ENCODE measurements around the gene ARID3B. TPM values are rescaled to one million over a fixed set of nuclear protein-coding genes. Genes with fewer than 3 reads are reported as not detected.

The ARID3B gene
- total RNA-seq, 4 donors from 2014 or later, result 5.9 to 7.7 (median 6.2) TPM

GRCh38 chr15:74604983-74605794, 64.2 kb downstream of the ARID3B start:
- no peaks in the 10 kb centered on the region for H3K9me3 ChIP-seq

GRCh38 chr15:74605795-74606150, 64.8 kb downstream of the ARID3B start:
- H3K4me3 ChIP-seq (replicated peaks in 1 of 3), result no peak overlapping the region
- 85 to 93% methylated on average over 1 of the region's 1 CpG for WGBS, 2 donors
- DNase-seq, result no peak
- no peaks in the 10 kb centered on the region for H3K9me3 ChIP-seq
- H3K27me3 ChIP-seq, result no peaks in the 10 kb centered on the region
- no peak overlapping the region for H3K27ac ChIP-seq
- intact Hi-C loops (cut with DNase I), result no loop called here
- TF ChIP-seq POLR2A (IDR thresholded peaks at IDR 0.05) (no peak), CTCF (IDR thresholded peaks at IDR 0.05) (no peak)
- no peaks in the 10 kb centered on the region for H3K36me3 ChIP-seq
- no peaks in the 10 kb centered on the region for H3K4me1 ChIP-seq

More at GRCh38 chr15:74604983-74605794, 64.2 kb downstream of the ARID3B start:
- Histone ChIP-seq H3K27ac (no peak overlapping the region), H3K27me3 (no peaks in the 10 kb centered on the region), H3K36me3 (no peaks in the 10 kb centered on the region), H3K4me3 (replicated peaks in 1 of 3) (no peak overlapping the region), H3K4me1 (peaks cover 0 to 4% of the 10 kb centered on the region in 2 donors)
- 79 to 81% methylated on average over 11 to 12 of the region's 12 CpGs for WGBS, 2 donors
- TF ChIP-seq POLR2A (IDR thresholded peaks at IDR 0.05) (no peak), CTCF (IDR thresholded peaks at IDR 0.05) (no peak)
- intact Hi-C loops (cut with DNase I), result no loop called here
- DNase-seq, result no peak

GRCh38 chr15:74608786-74609185, 67.8 kb downstream of the ARID3B start:
- H3K4me1 ChIP-seq, result no peaks in the 10 kb centered on the region
- H3K27ac ChIP-seq, result no peak overlapping the region
- no peaks in the 10 kb centered on the region for H3K27me3 ChIP-seq
- DNase-seq, result no peak
- no peaks in the 10 kb centered on the region for H3K36me3 ChIP-seq
- H3K9me3 ChIP-seq, result no peaks in the 10 kb centered on the region
- WGBS, 2 donors, result 86 to 100% methylated on average over 2 to 3 of the region's 3 CpGs
- intact Hi-C loops (cut with DNase I), result no loop called here
- H3K4me3 ChIP-seq (replicated peaks in 1 of 3), result no peak overlapping the region
- TF ChIP-seq CTCF (IDR thresholded peaks at IDR 0.05) (no peak), POLR2A (IDR thresholded peaks at IDR 0.05) (no peak)

- H3K27ac ChIP-seq, result no peak overlapping the region
- H3K4me1 ChIP-seq, result no peaks in the 10 kb centered on the region
- no peak for DNase-seq
- WGBS, 2 donors, result 91 to 94% methylated on average over 3 of the region's 3 CpGs
- no peak for TF ChIP-seq POLR2A (IDR thresholded peaks at IDR 0.05)
- no peak for TF ChIP-seq CTCF (IDR thresholded peaks at IDR 0.05)
- no peak overlapping the region for H3K4me3 ChIP-seq (replicated peaks in 1 of 3)
- H3K9me3 ChIP-seq, result no peaks in the 10 kb centered on the region
- H3K36me3 ChIP-seq, result no peaks in the 10 kb centered on the region
- intact Hi-C loops (cut with DNase I), result loop anchor here (5.0 to 10.0 kb wide), 2 partner anchors 68 to 225 kb away; partner anchors contain the start of gene ARID3B
- no peaks in the 10 kb centered on the region for H3K27me3 ChIP-seq
Measured at GRCh38 chr15:74609938-74610301, 68.9 kb downstream of the ARID3B start.

- WGBS, 2 donors, result 79 to 82% methylated on average over 5 to 7 of the region's 7 CpGs
- Histone ChIP-seq H3K36me3 (no peaks in the 10 kb centered on the region), H3K4me3 (replicated peaks in 1 of 3) (no peak overlapping the region), H3K4me1 (no peaks in the 10 kb centered on the region), H3K9me3 (no peaks in the 10 kb centered on the region), H3K27ac (no peak overlapping the region), H3K27me3 (no peaks in the 10 kb centered on the region)
- intact Hi-C loops (cut with DNase I), result loop anchor here (5.0 to 10.0 kb wide), 2 partner anchors 68 to 226 kb away; partner anchors contain the start of gene ARID3B
- no peak for DNase-seq
- no peak for TF ChIP-seq POLR2A (IDR thresholded peaks at IDR 0.05)
- no peak for TF ChIP-seq CTCF (IDR thresholded peaks at IDR 0.05)
Measured at GRCh38 chr15:74610302-74610951, 69.4 kb downstream of the ARID3B start.

Data from thyroid gland (tissue), 4 donors.